Measurements from ENCODE around the gene ESRP2.

The ESRP2 gene

DNA sequence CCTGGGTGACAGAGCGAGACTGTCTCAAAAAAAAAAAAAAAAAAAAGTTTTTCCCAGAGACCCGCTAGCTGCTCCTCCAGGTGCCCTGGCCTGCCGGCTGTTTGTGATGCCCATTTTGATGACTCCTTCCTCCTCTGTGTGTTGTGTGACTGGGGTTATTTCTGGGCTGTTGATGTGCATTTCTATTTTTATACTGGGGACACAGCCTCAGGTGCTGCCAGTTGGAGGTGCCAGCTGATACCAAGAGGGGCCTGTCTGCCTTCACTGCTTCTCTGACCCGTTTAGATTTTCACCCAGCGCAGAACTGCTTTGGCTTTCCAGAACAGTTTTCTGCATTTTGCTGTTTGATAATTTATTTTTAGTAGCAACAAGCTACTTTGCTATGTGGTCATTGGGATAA is 15.9 kb upstream of the ESRP2 start:
- TF ChIP-seq, protein P1, sequence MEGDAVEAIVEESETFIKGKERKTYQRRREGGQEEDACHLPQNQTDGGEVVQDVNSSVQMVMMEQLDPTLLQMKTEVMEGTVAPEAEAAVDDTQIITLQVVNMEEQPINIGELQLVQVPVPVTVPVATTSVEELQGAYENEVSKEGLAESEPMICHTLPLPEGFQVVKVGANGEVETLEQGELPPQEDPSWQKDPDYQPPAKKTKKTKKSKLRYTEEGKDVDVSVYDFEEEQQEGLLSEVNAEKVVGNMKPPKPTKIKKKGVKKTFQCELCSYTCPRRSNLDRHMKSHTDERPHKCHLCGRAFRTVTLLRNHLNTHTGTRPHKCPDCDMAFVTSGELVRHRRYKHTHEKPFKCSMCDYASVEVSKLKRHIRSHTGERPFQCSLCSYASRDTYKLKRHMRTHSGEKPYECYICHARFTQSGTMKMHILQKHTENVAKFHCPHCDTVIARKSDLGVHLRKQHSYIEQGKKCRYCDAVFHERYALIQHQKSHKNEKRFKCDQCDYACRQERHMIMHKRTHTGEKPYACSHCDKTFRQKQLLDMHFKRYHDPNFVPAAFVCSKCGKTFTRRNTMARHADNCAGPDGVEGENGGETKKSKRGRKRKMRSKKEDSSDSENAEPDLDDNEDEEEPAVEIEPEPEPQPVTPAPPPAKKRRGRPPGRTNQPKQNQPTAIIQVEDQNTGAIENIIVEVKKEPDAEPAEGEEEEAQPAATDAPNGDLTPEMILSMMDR (IDR thresholded peaks at IDR 0.05; ENCODE audit: extremely low read depth, missing control alignments) = no peak
- DNase-seq (ENCODE audit: low spot score) = no peak

DNA sequence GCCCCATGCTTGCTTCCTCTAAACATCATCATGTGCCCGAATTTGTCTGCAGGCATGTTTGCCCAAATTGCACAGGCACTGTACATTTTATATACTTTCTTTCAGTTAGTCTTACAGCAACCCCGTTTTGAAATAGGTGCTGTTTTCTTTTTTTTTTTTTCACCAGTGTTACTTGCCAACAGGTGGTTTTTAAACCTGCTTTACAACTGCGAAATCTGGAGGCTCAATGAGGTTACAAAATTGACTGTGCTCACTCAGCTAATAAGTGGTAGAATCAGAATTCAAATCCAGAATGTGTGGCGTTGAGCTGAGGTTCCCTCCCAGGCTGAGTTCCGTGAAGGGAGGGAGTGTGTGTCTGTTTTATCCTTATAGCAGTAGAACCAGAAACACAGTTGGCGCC is 15.0 kb upstream of the ESRP2 start:
- TF ChIP-seq, protein P1 (IDR thresholded peaks at IDR 0.05; ENCODE audit: extremely low read depth, missing control alignments) = no peak

GRCh38 chr16:68249371-68249770 is 13.4 kb upstream of the ESRP2 start:
- TF ChIP-seq, protein P1 (IDR thresholded peaks at IDR 0.05; ENCODE audit: extremely low read depth, missing control alignments) = no peak
- no peak for DNase-seq (ENCODE audit: low spot score)

More for the DNA sequence above, 15.0 kb upstream of the ESRP2 start:
- DNase-seq (ENCODE audit: low spot score) = no peak

- DNase-seq (ENCODE audit: low spot score) = no peak
- TF ChIP-seq, protein P1 (IDR thresholded peaks at IDR 0.05; ENCODE audit: extremely low read depth, missing control alignments) = no peak
These were observed 12.0 kb upstream of the ESRP2 start for GRCh38 chr16:68247932-68248331.

- TF ChIP-seq, protein P1 (IDR thresholded peaks at IDR 0.05; ENCODE audit: extremely low read depth, missing control alignments) = no peak
- DNase-seq (ENCODE audit: low spot score) = no peak
These were observed 11.5 kb upstream of the ESRP2 start for GRCh38 chr16:68247400-68247799.

- no peak for DNase-seq (ENCODE audit: low spot score)
- TF ChIP-seq, protein P1 (IDR thresholded peaks at IDR 0.05; ENCODE audit: extremely low read depth, missing control alignments) = no peak
These were observed 10.7 kb upstream of the ESRP2 start for GRCh38 chr16:68246666-68247065.

DNA sequence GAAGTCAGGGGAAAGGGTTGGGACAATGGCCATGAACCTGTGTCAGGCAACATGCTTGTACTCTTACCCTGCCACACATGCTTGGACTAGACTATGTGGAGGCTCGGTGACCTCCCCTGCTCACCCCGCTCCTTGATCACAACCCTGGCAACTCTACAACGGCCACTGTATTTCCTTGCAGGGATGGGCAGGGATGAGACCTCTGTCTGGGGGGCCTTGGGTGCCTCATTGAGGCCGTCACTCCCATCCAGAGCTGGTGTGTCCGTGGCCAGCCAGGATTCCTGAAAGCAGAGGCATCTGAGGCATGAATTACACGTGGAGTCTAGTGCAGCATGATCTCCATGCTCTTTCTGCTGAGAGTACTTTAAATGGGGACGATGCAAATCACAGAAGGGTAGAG is 10.2 kb upstream of the ESRP2 start:
- no peak for DNase-seq (ENCODE audit: low spot score)
- TF ChIP-seq, protein P1 (IDR thresholded peaks at IDR 0.05; ENCODE audit: extremely low read depth, missing control alignments) = no peak

Data from GM20000 (cell line).